OCI-LY3 (cell line): ENCODE data around the gene EDDM13.

Source experiments
- H2AFZ ChIP-seq: fragments of 200-600, 300-600 bp; shearing (Covaris generic); 2 replicates; pipeline ENCODE4 v1.6.0; 2014; ENCODE audit warnings: antibody characterized with exemption, low read depth, low read length
- H3K27ac ChIP-seq: fragments of 200-600, 300-600 bp; sonication (generic); 2 replicates; pipeline ENCODE4 v1.5.1; 2014; ENCODE audit warnings: mild to moderate bottlenecking, low read length, moderate library complexity, mixed read lengths
- H3K27me3 ChIP-seq: fragments of 200-600, 300-600 bp; sonication (generic); 2 replicates; pipeline ENCODE4 v1.6.1; 2014; ENCODE audit warnings: low read depth, low read length, mixed read lengths
- H3K36me3 ChIP-seq: fragments of 200-600, 300-600 bp; sonication (generic); replicated peaks from 2 replicates; pipeline ENCODE3; 2014; ENCODE audit warnings: low read depth, low read length, mixed read lengths
- H3K4me1 ChIP-seq: fragments of 300-600, 200-600 bp; sonication (generic); 2 replicates; pipeline ENCODE4 v1.6.1; 2014; ENCODE audit warnings: low read length, mixed read lengths
- H3K4me2 ChIP-seq: fragments of 200-600, 300-600 bp; sonication (generic); 2 replicates; pipeline ENCODE4 v1.6.1; 2014; ENCODE audit warnings: low read length, mixed read lengths
- H3K4me3 ChIP-seq: fragments of 300-600, 200-600 bp; sonication (generic); 2 replicates; pipeline ENCODE4 v1.5.1; 2014; ENCODE audit warnings: antibody characterized with exemption, mild to moderate bottlenecking, low read length, moderate library complexity
- H3K79me2 ChIP-seq: fragments of 300-600, 200-600 bp; shearing (Covaris generic); 2 replicates; pipeline ENCODE4 v1.6.1; 2014; ENCODE audit warnings: mild to moderate bottlenecking, low read length, mixed read lengths
- H3K9ac ChIP-seq: fragments of 300-600, 200-600 bp; shearing (Covaris generic); 2 replicates; pipeline ENCODE4 v1.6.0; 2014; ENCODE audit warnings: mild to moderate bottlenecking, low read length, moderate library complexity
- H3K9me3 ChIP-seq: fragments of 200-600, 300-600 bp; shearing (Covaris generic); 2 replicates; pipeline ENCODE4 v1.6.1; 2014; ENCODE audit warnings: low read length, mixed read lengths; ENCODE audit not compliant: insufficient read depth
- H4K20me1 ChIP-seq: fragments of 200-600, 300-600 bp; sonication (generic); 2 replicates; pipeline ENCODE4 v1.6.1; 2016; ENCODE audit warnings: low read length, mixed read lengths; ENCODE audit not compliant: insufficient read depth
- EZH2phosphoT487 ChIP-seq: fragments of 200-600 bp; shearing (Covaris generic); IDR thresholded peaks from 2 replicates; pipeline ENCODE4 v1.6.1; 2018; ENCODE audit warnings: antibody characterized with exemption, mixed run types, low read depth
- TF ChIP-seq, protein P1 (sequence below): fragments of 200-600, 300-600 bp; sonication (generic); IDR thresholded peaks from 2 replicates; pipeline ENCODE4 v1.5.1; 2014; ENCODE audit warnings: antibody characterized with exemption, low read length, low read depth

Gene EDDM13

DNA sequence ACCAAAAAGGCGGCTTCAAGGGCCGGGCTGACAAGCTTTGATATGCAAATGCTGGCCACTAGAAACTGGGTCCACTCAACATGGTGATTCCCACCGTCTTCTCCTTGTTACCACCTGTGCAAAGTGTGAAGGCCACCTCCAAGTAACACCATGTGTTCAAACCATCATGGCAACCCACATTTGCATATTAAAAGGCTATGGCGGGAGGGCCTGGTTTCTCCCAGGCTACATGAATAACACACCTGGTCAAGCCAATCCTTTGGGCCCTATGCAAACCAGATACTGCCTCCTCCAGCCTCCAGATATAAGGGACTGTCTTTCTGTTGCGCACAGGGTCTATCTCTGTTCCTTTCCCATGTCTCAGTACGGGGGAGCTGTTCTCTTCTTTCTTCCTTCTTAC is 78.7 kb downstream of the EDDM13 start:
- H3K79me2 ChIP-seq, result no peaks in the 10 kb centered on the region
- no peaks in the 10 kb centered on the region for H4K20me1 ChIP-seq
- TF ChIP-seq, protein P1, sequence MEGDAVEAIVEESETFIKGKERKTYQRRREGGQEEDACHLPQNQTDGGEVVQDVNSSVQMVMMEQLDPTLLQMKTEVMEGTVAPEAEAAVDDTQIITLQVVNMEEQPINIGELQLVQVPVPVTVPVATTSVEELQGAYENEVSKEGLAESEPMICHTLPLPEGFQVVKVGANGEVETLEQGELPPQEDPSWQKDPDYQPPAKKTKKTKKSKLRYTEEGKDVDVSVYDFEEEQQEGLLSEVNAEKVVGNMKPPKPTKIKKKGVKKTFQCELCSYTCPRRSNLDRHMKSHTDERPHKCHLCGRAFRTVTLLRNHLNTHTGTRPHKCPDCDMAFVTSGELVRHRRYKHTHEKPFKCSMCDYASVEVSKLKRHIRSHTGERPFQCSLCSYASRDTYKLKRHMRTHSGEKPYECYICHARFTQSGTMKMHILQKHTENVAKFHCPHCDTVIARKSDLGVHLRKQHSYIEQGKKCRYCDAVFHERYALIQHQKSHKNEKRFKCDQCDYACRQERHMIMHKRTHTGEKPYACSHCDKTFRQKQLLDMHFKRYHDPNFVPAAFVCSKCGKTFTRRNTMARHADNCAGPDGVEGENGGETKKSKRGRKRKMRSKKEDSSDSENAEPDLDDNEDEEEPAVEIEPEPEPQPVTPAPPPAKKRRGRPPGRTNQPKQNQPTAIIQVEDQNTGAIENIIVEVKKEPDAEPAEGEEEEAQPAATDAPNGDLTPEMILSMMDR, result no peak
- TF ChIP-seq EZH2phosphoT487, result no peak
- no peak overlapping the region for H3K4me2 ChIP-seq
- H3K4me1 ChIP-seq, result no peaks in the 10 kb centered on the region
- H3K36me3 ChIP-seq, result no peaks in the 10 kb centered on the region
- no peak overlapping the region for H3K4me3 ChIP-seq
- no peaks in the 10 kb centered on the region for H3K9me3 ChIP-seq
- H3K27me3 ChIP-seq, result no peaks in the 10 kb centered on the region
- no peak overlapping the region for H3K9ac ChIP-seq
- H3K27ac ChIP-seq, result no peak overlapping the region
- no peak overlapping the region for H2AFZ ChIP-seq

DNA sequence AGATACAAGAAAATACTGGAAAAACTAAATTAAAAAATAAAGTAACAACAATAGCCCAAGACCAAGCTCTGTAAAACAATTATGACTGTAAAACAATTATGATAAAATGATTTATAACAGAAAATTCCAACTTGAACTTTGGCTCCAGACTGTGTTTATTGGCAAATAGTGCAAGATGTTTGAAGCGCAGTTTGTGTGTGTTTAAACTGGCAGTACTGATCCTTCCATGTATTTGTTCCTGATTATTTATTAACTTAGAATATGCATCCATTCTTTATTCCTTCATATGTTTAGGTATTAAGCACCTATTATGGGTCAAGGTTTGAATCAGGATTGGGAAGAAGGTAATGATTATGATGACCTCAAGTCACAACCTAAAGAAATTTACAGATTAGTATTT is 83.0 kb downstream of the EDDM13 start:
- Histone ChIP-seq H3K36me3 (no peaks in the 10 kb centered on the region), H4K20me1 (no peaks in the 10 kb centered on the region), H3K4me1 (no peaks in the 10 kb centered on the region), H3K4me3 (no peak overlapping the region), H3K9ac (no peak overlapping the region), H2AFZ (no peak overlapping the region), H3K79me2 (no peaks in the 10 kb centered on the region), H3K4me2 (no peak overlapping the region), H3K9me3 (no peaks in the 10 kb centered on the region; the same call in 1 of the 2 replicates), H3K27me3 (no peaks in the 10 kb centered on the region), H3K27ac (no peak overlapping the region)
- TF ChIP-seq, protein P1, result no peak
- no peak for TF ChIP-seq EZH2phosphoT487

DNA sequence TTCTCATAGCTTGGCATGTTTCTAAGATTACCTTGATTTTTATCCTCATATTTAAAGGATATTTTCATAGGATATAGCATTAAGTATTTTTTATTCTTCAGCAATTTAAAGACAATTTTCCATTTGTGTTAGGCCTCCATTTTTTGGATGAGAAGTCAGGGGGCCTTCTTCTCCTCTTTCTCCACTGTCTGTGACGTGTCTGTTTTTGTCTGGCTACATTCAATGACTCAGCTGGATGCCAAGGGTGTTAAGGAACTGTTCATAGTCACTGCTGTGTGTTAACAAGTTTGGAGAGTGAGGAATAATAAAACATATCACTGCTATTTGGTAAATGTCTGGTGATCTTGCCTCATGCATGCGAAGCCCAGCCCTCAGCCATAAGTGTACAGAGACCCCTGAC is 84.4 kb downstream of the EDDM13 start:
- Histone ChIP-seq H3K79me2 (no peaks in the 10 kb centered on the region), H3K36me3 (no peaks in the 10 kb centered on the region), H2AFZ (no peak overlapping the region)

More for the DNA sequence above, 84.4 kb downstream of the EDDM13 start:
- Histone ChIP-seq H3K4me1 (no peaks in the 10 kb centered on the region), H3K4me3 (no peak overlapping the region), H3K4me2 (no peak overlapping the region), H4K20me1 (no peaks in the 10 kb centered on the region), H3K9me3 (no peaks in the 10 kb centered on the region; the same call in 1 of the 2 replicates), H3K27me3 (no peaks in the 10 kb centered on the region), H3K27ac (no peak overlapping the region), H3K9ac (no peak overlapping the region)
- TF ChIP-seq, protein P1, result no peak
- TF ChIP-seq EZH2phosphoT487, result no peak
